Subcutaneous abdominal adipose tissue (tissue), 5 donors: ENCODE measurements around the gene CYP20A1.

Source experiments
- H3K27ac ChIP-seq: one replicate; pipeline ENCODE4 v1.7.0; 2013; ENCODE audit warnings: low read depth, mild to moderate bottlenecking, inconsistent platforms, low read length, moderate library complexity
- H3K27me3 ChIP-seq, 5 donors: one replicate each; pipeline ENCODE4 v1.7.0; 2013; ENCODE audit warnings: low read length in 5 of 5, inconsistent platforms in 1 of 5; ENCODE audit not compliant: control insufficient read depth in 5 of 5, insufficient read depth in 4 of 5
- H3K36me3 ChIP-seq, 5 donors: one replicate each; pipeline ENCODE4 v1.7.0; 2013; ENCODE audit warnings: low read length in 5 of 5; ENCODE audit not compliant: control insufficient read depth in 5 of 5, insufficient read depth in 5 of 5
- H3K4me1 ChIP-seq, 5 donors: one replicate each; pipeline ENCODE4 v1.7.0; 2013; ENCODE audit warnings: low read length in 5 of 5, mild to moderate bottlenecking in 3 of 5, moderate library complexity in 1 of 5; ENCODE audit not compliant: control insufficient read depth in 5 of 5, insufficient read depth in 5 of 5
- H3K4me3 ChIP-seq, 5 donors: one replicate each; pipeline ENCODE4 v1.7.0; 2013; ENCODE audit warnings: low read length in 5 of 5, low read depth in 1 of 5
- H3K9ac ChIP-seq, 5 donors: one replicate each; pipeline ENCODE4 v1.7.0; 2013; ENCODE audit warnings: low read length in 5 of 5, mild to moderate bottlenecking in 4 of 5, moderate library complexity in 3 of 5
- H3K9me3 ChIP-seq, 5 donors: one replicate each; pipeline ENCODE4 v1.7.0; 2013; ENCODE audit warnings: low read length in 5 of 5; ENCODE audit not compliant: control insufficient read depth in 5 of 5
- donor health status: healthy.
- donor health status: healthy.
- donor health status: healthy.
- donor health status: healthy.
- donor health status: healthy.

The CYP20A1 gene

GRCh38 chr2:203352604-203353255 lies 113.9 kb downstream of the CYP20A1 start:
- H3K9ac ChIP-seq = no peak overlapping the region

GRCh38 chr2:203354966-203355365 lies 116.1 kb downstream of the CYP20A1 start:
- no peak overlapping the region for H3K4me3 ChIP-seq
- no peaks in the 10 kb centered on the region for H3K27me3 ChIP-seq
- no peak overlapping the region for H3K9ac ChIP-seq
- no peaks in the 10 kb centered on the region for H3K36me3 ChIP-seq
- no peak overlapping the region for H3K27ac ChIP-seq
- no peaks in the 10 kb centered on the region for H3K9me3 ChIP-seq
- H3K4me1 ChIP-seq = peaks cover 0 to 5% (median 3%) of the 10 kb centered on the region in 5 donors

More at GRCh38 chr2:203352604-203353255, 113.9 kb downstream of the CYP20A1 start:
- Histone ChIP-seq H3K36me3 (no peaks in the 10 kb centered on the region), H3K27me3 (no peaks in the 10 kb centered on the region), H3K4me3 (no peak overlapping the region), H3K4me1 (peaks cover 0 to 5% (median 3%) of the 10 kb centered on the region in 5 donors), H3K27ac (no peak overlapping the region), H3K9me3 (no peaks in the 10 kb centered on the region)
